Measurements from ENCODE around the gene GPT2.
A peak's percentile ranks its signal among the peaks of the same experiment; 100 is the strongest.

Gene GPT2

GRCh38 chr16:46871597-46871996 is 12.6 kb upstream of the GPT2 start:
- TF ChIP-seq CTCF (conservative IDR thresholded peaks at IDR 0.05), result no peak

GRCh38 chr16:46873201-46873600 is 11.0 kb upstream of the GPT2 start:
- no peak for TF ChIP-seq CTCF (conservative IDR thresholded peaks at IDR 0.05)
- no peak overlapping the region for H3K27ac ChIP-seq

More at GRCh38 chr16:46871597-46871996, 12.6 kb upstream of the GPT2 start:
- H3K27ac ChIP-seq, result no peak overlapping the region

- peak overlapping the region; percentile 79 for H3K27ac ChIP-seq
- TF ChIP-seq CTCF (conservative IDR thresholded peaks at IDR 0.05), result no peak
Observed at GRCh38 chr16:46875243-46875642, 8.9 kb upstream of the GPT2 start.

GRCh38 chr16:46882304-46882939 is 1.7 kb upstream of the GPT2 start:
- H3K27ac ChIP-seq, result peak overlapping the region; percentile 89
- no peak for TF ChIP-seq CTCF (conservative IDR thresholded peaks at IDR 0.05)

GRCh38 chr16:46882940-46883307 is 1.2 kb upstream of the GPT2 start:
- H3K27ac ChIP-seq, result peak overlapping the region; percentile 89
- no peak for TF ChIP-seq CTCF (conservative IDR thresholded peaks at IDR 0.05)

GRCh38 chr16:46883353-46883689 is 841 bp upstream of the GPT2 start:
- peak overlapping the region; percentile 89 for H3K27ac ChIP-seq
- TF ChIP-seq CTCF (conservative IDR thresholded peaks at IDR 0.05), result no peak

- H3K27ac ChIP-seq, result peak overlapping the region; percentile 89
- no peak for TF ChIP-seq CTCF (conservative IDR thresholded peaks at IDR 0.05)
Observed at GRCh38 chr16:46884513-46885293, 541 bp downstream of the GPT2 start.

Data from VCaP (cell line).